ENCODE measurements around the gene GVQW3. TPM values are rescaled to one million over a fixed set of nuclear protein-coding genes. Genes with fewer than 3 reads are reported as not detected.

Gene GVQW3
- total and polyA plus RNA-seq, 2 of the 8 experiments (the other 6 are each of a cell fraction or from before 2014, with no cell fraction given) = 5.5 to 8.1 TPM

- no peak for DNase-seq (ENCODE audit: low read depth in 1 of 2, low spot score in 2 of 2)
- H2BK12ac ChIP-seq (ENCODE audit: low read depth, low read length) = no peak overlapping the region
- no peak overlapping the region for H3K4me3 ChIP-seq (ENCODE audit: extremely low read depth in 1 of 4, insufficient read depth in 2 of 4, low read depth in 3 of 4, low read length in 4 of 4)
- no peak overlapping the region for H4K91ac ChIP-seq (replicated peaks; ENCODE audit: insufficient read length, low read length)
- no peak overlapping the region for H3K18ac ChIP-seq (ENCODE audit: extremely low read depth, low read length)
- no peak overlapping the region for H2BK5ac ChIP-seq (ENCODE audit: low read depth, low read length)
- H2AFZ ChIP-seq (ENCODE audit: low read length) = no peak overlapping the region
- H3K4me2 ChIP-seq (ENCODE audit: insufficient read depth in 1 of 2, low read depth in 2 of 2, low read length in 2 of 2) = no peak overlapping the region
- TF ChIP-seq RAD21 (IDR thresholded peaks at IDR 0.05 in 1 of 2, conservative IDR thresholded peaks at IDR 0.05 in 1 of 2; ENCODE audit: low read depth in 2 of 2, low read length in 2 of 2) (peak; percentile 8 to 29; a peak in 3 of 4 replicates), NRF1 (IDR thresholded peaks at IDR 0.05; ENCODE audit: low read depth, low read length) (no peak)
- no peak overlapping the region for H3K9ac ChIP-seq (replicated peaks in 1 of 4; ENCODE audit: extremely low read depth in 1 of 4, low read depth in 3 of 4, low read length in 3 of 4)
- 93% methylated on average over 2 of the region's 2 CpGs; no CpG with 5 or more reads in 1 of the 2 experiments for WGBS, 2 experiments (ENCODE audit: extremely low coverage in 1 of 2, insufficient coverage in 1 of 2, insufficient read length in 1 of 2, insufficient replicate concordance in 2 of 2, low coverage in 1 of 2, low lambda C conversion rate in 2 of 2, missing lambda C conversion rate in 1 of 2)
- no peak overlapping the region for H3K27ac ChIP-seq (ENCODE audit: low read depth, low read length)
- H3K79me2 ChIP-seq (ENCODE audit: control insufficient read depth in 1 of 2, insufficient read depth in 2 of 2, low read length in 2 of 2) = no peaks in the 10 kb centered on the region
- no peaks in the 10 kb centered on the region for H3K27me3 ChIP-seq (replicated peaks in 1 of 4; ENCODE audit: control insufficient read depth in 3 of 4, extremely low read depth in 1 of 4, insufficient read depth in 3 of 4, low read length in 3 of 4)
- H2BK20ac ChIP-seq (ENCODE audit: low read length) = no peak overlapping the region
- H3K79me1 ChIP-seq (ENCODE audit: low read depth, low read length) = no peaks in the 10 kb centered on the region
- H3K36me3 ChIP-seq (ENCODE audit: control insufficient read depth in 2 of 4, insufficient read depth in 4 of 4, low read length in 3 of 4) = peaks cover 0 to 2% (median 1%) of the 10 kb centered on the region in 4 experiments; a peak in 1 of 8 replicates
- H3K4me1 ChIP-seq (replicated peaks in 1 of 4; ENCODE audit: control insufficient read depth in 3 of 4, insufficient read depth in 4 of 4, low read length in 3 of 4) = no peaks in the 10 kb centered on the region
- no peak overlapping the region for H4K5ac ChIP-seq (ENCODE audit: insufficient read length, low read depth, low read length)
- H3K23me2 ChIP-seq (ENCODE audit: low read depth, low read length) = no peaks in the 10 kb centered on the region
- H3K4ac ChIP-seq (replicated peaks; ENCODE audit: insufficient read length, low read depth, low read length) = no peak overlapping the region
- no peak for FAIRE-seq
- H3K9me3 ChIP-seq (ENCODE audit: insufficient read depth in 2 of 2, low read depth in 1 of 2, low read length in 1 of 2) = no peaks in the 10 kb centered on the region
- H3K56ac ChIP-seq (replicated peaks; ENCODE audit: insufficient read length, low read depth, low read length) = no peak overlapping the region
- no peaks in the 10 kb centered on the region for H4K20me1 ChIP-seq (replicated peaks in 1 of 2; ENCODE audit: control insufficient read depth in 1 of 2, insufficient read depth in 2 of 2, low read length in 2 of 2)
- H2BK15ac ChIP-seq (ENCODE audit: low read length) = no peak overlapping the region
- H3K23ac ChIP-seq (ENCODE audit: insufficient read length) = no peak overlapping the region
- no peak overlapping the region for H2BK120ac ChIP-seq (replicated peaks; ENCODE audit: low read depth, low read length)
- CTCF ChIA-PET (ENCODE audit: partially characterized antibody) = interaction anchor here (0.6 to 1.3 kb wide), 5 partner anchors 10 to 216 kb away, joined by 3 read pairs; no protein-coding TSS in a partner anchor
- POLR2A ChIA-PET (ENCODE audit: partially characterized antibody) = no interaction called here
- H4K8ac ChIP-seq (ENCODE audit: extremely low read depth, insufficient read depth, low read length) = no peak overlapping the region
- no peak overlapping the region for H2AK5ac ChIP-seq (ENCODE audit: low read depth, low read length)
- no peak overlapping the region for H3K14ac ChIP-seq (ENCODE audit: insufficient read length)
These were observed 33.7 kb upstream of the GVQW3 start for GRCh38 chr11:76347466-76347865.

Data from H1 (cell line).